Esophagus squamous epithelium (tissue), 4 donors: Measurements from ENCODE around the gene GALNT10.
A peak's percentile ranks its signal among the peaks of the same experiment; 100 is the strongest.

Experiments
- POLR2A ChIP-seq, 4 donors: fragments of 450-650 bp; IDR thresholded peaks; one replicate each; pipeline ENCODE4 v1.6.1; 2017; ENCODE audit warnings: antibody characterized with exemption in 4 of 4, mild to moderate bottlenecking in 4 of 4, moderate library complexity in 3 of 4
- TF ChIP-seq, protein P1 (sequence below), 6 experiments: fragments of 450-650 bp in 4 of 6; fragments of 200-600 bp in 2 of 6; sonication (generic) in 2 of 6; IDR thresholded peaks; one replicate each; pipeline ENCODE4 v1.5.1; 2016 to 2019; ENCODE audit warnings: antibody characterized with exemption in 6 of 6, mild to moderate bottlenecking in 4 of 6, moderate library complexity in 4 of 6

DNA sequence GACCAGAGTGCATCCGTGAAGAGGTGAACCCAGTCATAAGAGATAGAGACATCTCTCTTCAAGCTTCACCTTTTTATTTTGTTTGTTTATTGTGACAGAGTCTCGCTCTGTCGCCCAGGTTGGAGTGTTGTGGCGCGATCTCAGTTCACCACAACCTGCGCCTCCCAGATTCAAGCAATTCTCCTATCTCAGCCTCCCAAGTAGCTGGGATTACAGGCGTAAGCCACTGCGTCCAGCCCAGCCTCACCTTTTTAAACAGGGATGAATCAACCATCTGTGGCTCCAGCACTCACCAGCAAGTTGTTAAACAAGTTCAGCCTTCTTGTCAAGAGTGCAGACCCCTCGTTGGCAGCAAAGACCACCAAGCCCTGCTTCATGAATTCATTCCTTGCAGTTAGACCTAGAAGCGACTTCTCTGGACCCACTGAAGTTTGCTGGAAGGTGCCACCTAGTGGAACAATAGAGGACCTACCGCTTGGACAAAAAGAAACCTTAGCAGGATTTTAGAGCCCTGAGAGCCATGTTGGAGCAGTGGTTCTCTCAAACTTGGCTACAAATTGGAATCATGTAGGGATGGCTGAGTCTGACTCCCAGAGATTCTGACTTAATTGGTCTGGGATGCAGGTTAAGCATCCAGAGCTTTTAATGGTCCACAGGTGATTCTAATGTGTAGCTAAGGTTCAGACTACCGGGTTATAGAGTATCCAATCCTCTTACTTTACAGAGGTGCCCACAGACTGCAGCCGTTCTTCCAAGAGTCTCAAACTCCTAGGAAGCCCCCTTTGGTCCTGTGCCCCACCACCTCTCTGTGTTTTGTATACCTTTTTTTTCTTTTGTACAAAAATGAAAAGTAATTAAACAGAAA is 10.5 kb upstream of the GALNT10 start:
- no peak for TF ChIP-seq POLR2A (IDR thresholded peaks at IDR 0.05)
- TF ChIP-seq, protein P1, sequence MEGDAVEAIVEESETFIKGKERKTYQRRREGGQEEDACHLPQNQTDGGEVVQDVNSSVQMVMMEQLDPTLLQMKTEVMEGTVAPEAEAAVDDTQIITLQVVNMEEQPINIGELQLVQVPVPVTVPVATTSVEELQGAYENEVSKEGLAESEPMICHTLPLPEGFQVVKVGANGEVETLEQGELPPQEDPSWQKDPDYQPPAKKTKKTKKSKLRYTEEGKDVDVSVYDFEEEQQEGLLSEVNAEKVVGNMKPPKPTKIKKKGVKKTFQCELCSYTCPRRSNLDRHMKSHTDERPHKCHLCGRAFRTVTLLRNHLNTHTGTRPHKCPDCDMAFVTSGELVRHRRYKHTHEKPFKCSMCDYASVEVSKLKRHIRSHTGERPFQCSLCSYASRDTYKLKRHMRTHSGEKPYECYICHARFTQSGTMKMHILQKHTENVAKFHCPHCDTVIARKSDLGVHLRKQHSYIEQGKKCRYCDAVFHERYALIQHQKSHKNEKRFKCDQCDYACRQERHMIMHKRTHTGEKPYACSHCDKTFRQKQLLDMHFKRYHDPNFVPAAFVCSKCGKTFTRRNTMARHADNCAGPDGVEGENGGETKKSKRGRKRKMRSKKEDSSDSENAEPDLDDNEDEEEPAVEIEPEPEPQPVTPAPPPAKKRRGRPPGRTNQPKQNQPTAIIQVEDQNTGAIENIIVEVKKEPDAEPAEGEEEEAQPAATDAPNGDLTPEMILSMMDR (IDR thresholded peaks at IDR 0.05), result peak; percentile 56 to 74 (median 64)
